ENCODE measurements around the gene SNX24.

SNX24 gene

DNA sequence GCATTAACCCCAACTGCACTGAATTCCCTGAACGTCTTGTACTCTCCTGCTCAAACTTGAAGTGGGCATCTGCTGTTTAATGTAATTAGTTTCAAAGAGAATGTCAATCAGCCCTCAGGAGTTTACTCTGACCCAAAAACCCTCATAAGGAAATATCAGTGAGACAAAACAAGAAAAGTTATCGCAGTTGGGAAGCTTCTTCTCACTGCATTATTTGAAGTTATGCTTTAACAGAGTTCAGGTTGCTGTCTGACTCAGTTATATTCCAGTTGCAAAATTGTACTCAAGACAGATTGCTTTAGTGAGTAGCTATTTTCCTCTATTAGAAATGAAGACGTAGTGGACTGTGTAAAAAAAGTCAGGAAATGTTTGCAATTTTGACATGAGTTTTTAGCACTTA lies 139.0 kb downstream of the SNX24 start:
- TF ChIP-seq, protein P1, sequence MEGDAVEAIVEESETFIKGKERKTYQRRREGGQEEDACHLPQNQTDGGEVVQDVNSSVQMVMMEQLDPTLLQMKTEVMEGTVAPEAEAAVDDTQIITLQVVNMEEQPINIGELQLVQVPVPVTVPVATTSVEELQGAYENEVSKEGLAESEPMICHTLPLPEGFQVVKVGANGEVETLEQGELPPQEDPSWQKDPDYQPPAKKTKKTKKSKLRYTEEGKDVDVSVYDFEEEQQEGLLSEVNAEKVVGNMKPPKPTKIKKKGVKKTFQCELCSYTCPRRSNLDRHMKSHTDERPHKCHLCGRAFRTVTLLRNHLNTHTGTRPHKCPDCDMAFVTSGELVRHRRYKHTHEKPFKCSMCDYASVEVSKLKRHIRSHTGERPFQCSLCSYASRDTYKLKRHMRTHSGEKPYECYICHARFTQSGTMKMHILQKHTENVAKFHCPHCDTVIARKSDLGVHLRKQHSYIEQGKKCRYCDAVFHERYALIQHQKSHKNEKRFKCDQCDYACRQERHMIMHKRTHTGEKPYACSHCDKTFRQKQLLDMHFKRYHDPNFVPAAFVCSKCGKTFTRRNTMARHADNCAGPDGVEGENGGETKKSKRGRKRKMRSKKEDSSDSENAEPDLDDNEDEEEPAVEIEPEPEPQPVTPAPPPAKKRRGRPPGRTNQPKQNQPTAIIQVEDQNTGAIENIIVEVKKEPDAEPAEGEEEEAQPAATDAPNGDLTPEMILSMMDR (IDR thresholded peaks at IDR 0.05; ENCODE audit: insufficient read depth, low read length, poor library complexity, severe bottlenecking), result no peak
- H3K27me3 ChIP-seq (replicated peaks; ENCODE audit: control insufficient read depth, insufficient read depth, low read length), result no peaks in the 10 kb centered on the region; the same call in 1 of the 2 replicates
- no peak overlapping the region for H3K4me3 ChIP-seq (replicated peaks; ENCODE audit: low read depth, low read length)
- no peak for DNase-seq (ENCODE audit: extremely low read depth, insufficient read length)
- no peaks in the 10 kb centered on the region for H3K36me3 ChIP-seq (ENCODE audit: control insufficient read depth, insufficient read depth, low read length)

DNA sequence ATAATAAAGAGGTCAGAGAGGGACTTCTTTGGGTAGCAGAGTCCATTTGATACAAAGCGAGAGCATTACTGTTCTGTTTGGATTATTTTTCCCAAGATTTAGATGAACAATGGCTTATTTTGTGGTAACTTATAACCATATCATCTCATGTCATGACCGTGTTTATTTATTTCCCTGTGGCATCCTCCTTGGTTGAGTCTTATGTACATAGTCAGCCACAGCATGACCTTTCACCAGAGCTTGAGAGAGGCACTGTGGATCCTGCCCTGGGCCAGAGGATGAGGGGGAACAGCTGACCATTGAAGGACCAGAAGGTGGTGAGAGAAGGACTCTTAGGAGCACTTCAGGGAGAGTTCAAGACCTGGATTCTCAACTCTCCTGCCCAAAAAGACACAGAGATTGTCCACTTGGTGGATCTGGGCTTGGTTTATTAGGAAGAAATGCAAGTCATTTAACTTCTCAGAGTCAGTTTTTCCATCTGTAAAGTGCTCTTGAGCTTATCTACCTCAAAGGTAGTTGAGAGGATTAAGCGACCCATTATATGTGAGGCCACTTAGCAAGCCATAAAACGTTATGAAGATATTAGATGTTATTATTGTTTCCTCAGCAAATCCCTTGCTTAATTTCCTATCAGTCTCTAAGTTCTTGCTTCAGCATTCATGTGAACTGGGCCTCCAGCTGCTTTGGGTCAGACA lies 139.7 kb downstream of the SNX24 start:
- TF ChIP-seq, protein P1 (IDR thresholded peaks at IDR 0.05; ENCODE audit: insufficient read depth, low read length, poor library complexity, severe bottlenecking), result no peak
- Histone ChIP-seq H3K4me3 (replicated peaks; ENCODE audit: low read depth, low read length) (no peak overlapping the region), H3K27me3 (replicated peaks; ENCODE audit: control insufficient read depth, insufficient read depth, low read length) (no peaks in the 10 kb centered on the region; the same call in 1 of the 2 replicates), H3K36me3 (ENCODE audit: control insufficient read depth, insufficient read depth, low read length) (no peaks in the 10 kb centered on the region)
- DNase-seq (ENCODE audit: extremely low read depth, insufficient read length), result no peak

DNA sequence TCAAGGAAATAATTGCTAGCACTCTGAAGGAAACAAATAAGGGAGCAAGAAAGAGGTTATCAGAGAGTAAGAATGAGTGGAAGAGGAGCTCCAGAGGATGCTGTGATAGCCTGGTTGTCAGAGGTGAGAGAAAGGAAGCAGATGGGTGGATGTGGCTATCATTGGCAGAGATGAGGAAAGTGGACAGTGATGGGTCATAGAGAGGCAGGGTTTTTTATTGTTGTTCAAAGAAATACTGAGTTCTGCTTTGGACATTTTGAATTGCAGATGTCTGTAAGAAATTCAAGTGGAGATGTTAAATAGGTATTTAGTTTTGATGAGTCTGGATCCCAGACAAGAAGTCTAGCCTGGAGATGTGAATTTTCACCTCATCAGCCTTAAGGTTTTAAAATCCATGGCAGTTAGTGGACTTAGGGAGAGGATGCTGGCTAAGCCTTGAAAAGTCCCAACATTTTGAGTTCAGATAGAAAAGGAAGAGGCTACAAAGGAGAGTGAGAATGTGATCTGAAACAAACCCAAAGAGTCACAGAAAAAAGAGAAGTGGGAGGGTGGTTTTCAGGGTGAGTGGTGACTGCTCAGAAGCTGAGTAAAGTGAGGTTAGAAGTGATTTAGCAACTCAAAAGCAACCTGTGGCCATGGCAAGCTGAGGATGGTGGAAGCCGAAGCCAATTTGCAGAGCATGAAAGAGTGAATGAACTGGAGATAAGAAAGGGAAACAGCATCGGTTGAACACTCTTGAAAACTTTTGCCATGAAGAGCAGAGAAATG lies 140.7 kb downstream of the SNX24 start:
- H3K36me3 ChIP-seq (ENCODE audit: control insufficient read depth, insufficient read depth, low read length), result no peaks in the 10 kb centered on the region
- peak; percentile 46 for DNase-seq (ENCODE audit: extremely low read depth, insufficient read length)
- H3K4me3 ChIP-seq (replicated peaks; ENCODE audit: low read depth, low read length), result no peak overlapping the region
- TF ChIP-seq, protein P1 (IDR thresholded peaks at IDR 0.05; ENCODE audit: insufficient read depth, low read length, poor library complexity, severe bottlenecking), result no peak
- H3K27me3 ChIP-seq (replicated peaks; ENCODE audit: control insufficient read depth, insufficient read depth, low read length), result no peaks in the 10 kb centered on the region; the same call in 1 of the 2 replicates

DNA sequence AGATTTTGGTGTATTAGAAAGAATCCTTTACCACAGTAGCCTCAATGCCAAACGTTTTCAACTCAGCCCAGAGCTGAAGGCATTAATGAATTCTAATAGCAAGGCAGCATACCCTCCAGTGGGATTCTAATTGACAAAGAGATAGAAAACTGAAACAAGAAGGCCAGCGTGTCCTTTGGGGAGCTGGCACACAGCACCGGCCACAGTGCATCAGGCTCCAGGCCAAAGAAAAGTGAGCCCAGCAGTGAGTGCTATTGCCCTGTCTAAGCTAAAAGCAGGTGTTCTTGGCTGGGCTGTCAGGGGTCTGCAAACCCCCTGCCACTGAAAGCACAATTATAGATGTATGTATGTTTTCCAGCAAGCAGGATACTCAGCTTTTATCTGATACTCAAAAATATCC lies 150.7 kb downstream of the SNX24 start:
- no peaks in the 10 kb centered on the region for H3K36me3 ChIP-seq (ENCODE audit: control insufficient read depth, insufficient read depth, low read length)
- H3K27me3 ChIP-seq (replicated peaks; ENCODE audit: control insufficient read depth, insufficient read depth, low read length), result no peaks in the 10 kb centered on the region
- no peak overlapping the region for H3K4me3 ChIP-seq (replicated peaks; ENCODE audit: low read depth, low read length)
- TF ChIP-seq, protein P1 (IDR thresholded peaks at IDR 0.05; ENCODE audit: insufficient read depth, low read length, poor library complexity, severe bottlenecking), result no peak
- no peak for DNase-seq (ENCODE audit: extremely low read depth, insufficient read length)

DNA sequence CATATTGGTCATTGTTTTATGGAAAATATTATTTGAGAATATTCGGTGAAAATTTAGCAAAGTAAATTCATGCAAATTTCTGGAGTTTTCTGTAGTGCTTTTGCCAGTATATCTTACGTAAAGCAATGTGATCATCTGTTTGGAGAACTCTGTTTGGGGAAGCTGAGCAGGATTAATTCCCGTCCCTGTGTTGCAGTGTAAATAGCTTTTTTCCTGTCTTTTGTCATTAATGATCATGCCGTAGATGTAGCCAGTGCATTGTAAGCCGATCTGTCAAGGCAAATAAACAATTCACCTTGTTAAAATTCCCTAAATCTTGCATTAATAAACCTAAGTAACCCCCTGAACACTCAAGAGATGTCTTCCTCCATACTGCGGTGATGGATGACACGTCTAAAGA lies 151.9 kb downstream of the SNX24 start:
- TF ChIP-seq, protein P1 (IDR thresholded peaks at IDR 0.05; ENCODE audit: insufficient read depth, low read length, poor library complexity, severe bottlenecking), result no peak
- H3K27me3 ChIP-seq (replicated peaks; ENCODE audit: control insufficient read depth, insufficient read depth, low read length), result no peaks in the 10 kb centered on the region
- H3K4me3 ChIP-seq (replicated peaks; ENCODE audit: low read depth, low read length), result no peak overlapping the region
- no peaks in the 10 kb centered on the region for H3K36me3 ChIP-seq (ENCODE audit: control insufficient read depth, insufficient read depth, low read length)
- DNase-seq (ENCODE audit: extremely low read depth, insufficient read length), result no peak

Measured in GM06990 (cell line).